ENCODE measurements around the gene WFDC2. TPM values are rescaled to one million over a fixed set of nuclear protein-coding genes. Genes with fewer than 3 reads are reported as not detected.

Gene WFDC2
- total RNA-seq, 1 donor from 2014 or later, result not detected

DNA sequence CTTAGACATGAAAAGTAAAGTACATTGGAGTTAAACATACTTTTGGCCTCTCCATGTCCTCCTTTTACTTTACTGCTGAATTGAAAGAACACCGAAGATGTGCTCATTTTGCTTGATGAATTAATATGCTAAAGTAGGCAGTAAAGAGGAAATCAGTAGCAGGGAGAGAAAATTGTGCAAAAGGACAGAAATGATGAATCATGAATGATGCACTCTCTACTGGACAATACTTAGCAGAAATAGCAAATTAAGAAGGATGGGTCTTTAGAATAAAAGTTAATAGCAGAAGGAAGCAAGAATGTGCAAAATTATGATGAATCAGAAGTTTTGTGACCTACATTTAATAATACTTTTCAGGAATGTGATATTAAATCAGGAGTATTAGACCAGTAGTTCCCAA lies 54.3 kb downstream of the WFDC2 start:
- DNase-seq (ENCODE audit: low read depth), result peak; percentile 37
- TF ChIP-seq, protein P1, sequence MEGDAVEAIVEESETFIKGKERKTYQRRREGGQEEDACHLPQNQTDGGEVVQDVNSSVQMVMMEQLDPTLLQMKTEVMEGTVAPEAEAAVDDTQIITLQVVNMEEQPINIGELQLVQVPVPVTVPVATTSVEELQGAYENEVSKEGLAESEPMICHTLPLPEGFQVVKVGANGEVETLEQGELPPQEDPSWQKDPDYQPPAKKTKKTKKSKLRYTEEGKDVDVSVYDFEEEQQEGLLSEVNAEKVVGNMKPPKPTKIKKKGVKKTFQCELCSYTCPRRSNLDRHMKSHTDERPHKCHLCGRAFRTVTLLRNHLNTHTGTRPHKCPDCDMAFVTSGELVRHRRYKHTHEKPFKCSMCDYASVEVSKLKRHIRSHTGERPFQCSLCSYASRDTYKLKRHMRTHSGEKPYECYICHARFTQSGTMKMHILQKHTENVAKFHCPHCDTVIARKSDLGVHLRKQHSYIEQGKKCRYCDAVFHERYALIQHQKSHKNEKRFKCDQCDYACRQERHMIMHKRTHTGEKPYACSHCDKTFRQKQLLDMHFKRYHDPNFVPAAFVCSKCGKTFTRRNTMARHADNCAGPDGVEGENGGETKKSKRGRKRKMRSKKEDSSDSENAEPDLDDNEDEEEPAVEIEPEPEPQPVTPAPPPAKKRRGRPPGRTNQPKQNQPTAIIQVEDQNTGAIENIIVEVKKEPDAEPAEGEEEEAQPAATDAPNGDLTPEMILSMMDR (IDR thresholded peaks at IDR 0.05; ENCODE audit: insufficient read depth, low read length, severe bottlenecking), result no peak
- Histone ChIP-seq H3K4me3 (ENCODE audit: low read depth, low read length) (no peak overlapping the region), H3K27me3 (ENCODE audit: control insufficient read depth, insufficient read depth, low read length) (peaks cover 4% of the 10 kb centered on the region), H3K36me3 (ENCODE audit: control insufficient read depth, insufficient read depth, low read length) (no peaks in the 10 kb centered on the region)
- no peak for FAIRE-seq

DNA sequence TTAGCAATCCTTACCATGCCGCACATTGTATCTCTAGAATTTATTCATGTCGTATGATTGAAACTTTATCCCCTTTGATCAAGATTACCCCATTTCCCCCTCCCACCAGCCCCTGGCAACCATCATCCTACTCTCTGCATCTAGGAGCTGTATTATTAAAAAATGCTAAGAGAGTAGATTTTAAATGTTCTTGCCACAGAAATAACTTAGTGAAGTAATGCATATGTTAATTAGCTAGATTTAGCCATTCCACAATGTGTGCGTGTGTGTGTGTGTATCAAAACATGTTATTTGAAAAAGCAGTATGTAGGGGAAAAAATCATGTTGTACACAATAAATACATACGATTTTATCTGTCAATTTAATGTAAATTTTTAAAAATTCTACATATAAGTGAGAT lies 57.7 kb downstream of the WFDC2 start:
- Histone ChIP-seq H3K27me3 (ENCODE audit: control insufficient read depth, insufficient read depth, low read length) (peaks cover 4% of the 10 kb centered on the region), H3K4me3 (ENCODE audit: low read depth, low read length) (no peak overlapping the region), H3K36me3 (ENCODE audit: control insufficient read depth, insufficient read depth, low read length) (no peaks in the 10 kb centered on the region)
- TF ChIP-seq, protein P1 (IDR thresholded peaks at IDR 0.05; ENCODE audit: insufficient read depth, low read length, severe bottlenecking), result no peak
- DNase-seq (ENCODE audit: low read depth) (no peak), FAIRE-seq (no peak)

Other genes with a start within 250 kb of the WFDC2 start
- not detected in 2 replicates for gene SEMG2, start 248.4 kb upstream of the WFDC2 start, total RNA-seq
- gene SLPI, start 215.2 kb upstream of the WFDC2 start, total RNA-seq, result 854 and 2,253 TPM in 2 replicates
- gene RBPJL, start 162.9 kb upstream of the WFDC2 start, total RNA-seq, result not detected in 2 replicates
- 0.13 and 0.26 TPM in 2 replicates for gene MATN4, start 161.5 kb upstream of the WFDC2 start, total RNA-seq
- 211 and 272 TPM in 2 replicates for gene SDC4, start 121.3 kb upstream of the WFDC2 start, total RNA-seq
- gene SYS1, start 106.6 kb upstream of the WFDC2 start, total RNA-seq, result 12.0 and 17.9 TPM in 2 replicates
- 0.13 TPM in 1 of 2 replicates, not detected in the other for gene TP53TG5, start 91.4 kb upstream of the WFDC2 start, total RNA-seq
- gene DBNDD2, start 61.5 kb upstream of the WFDC2 start, total RNA-seq, result 12.9 and 18.2 TPM in 2 replicates
- gene PIGT, start 53.6 kb upstream of the WFDC2 start, total RNA-seq, result 14.7 and 20.1 TPM in 2 replicates
- gene SPINT3, start 45.9 kb downstream of the WFDC2 start, total RNA-seq, result not detected in 2 replicates
- not detected in 2 replicates for gene WFDC6, start 69.7 kb downstream of the WFDC2 start, total RNA-seq
- gene EPPIN, start 77.6 kb downstream of the WFDC2 start, total RNA-seq, result not detected in 2 replicates
- gene WFDC8, start 109.5 kb downstream of the WFDC2 start, total RNA-seq, result not detected in 2 replicates
- not detected in 2 replicates for gene WFDC10A, start 160.0 kb downstream of the WFDC2 start, total RNA-seq
- not detected in 2 replicates for gene WFDC9, start 161.5 kb downstream of the WFDC2 start, total RNA-seq
- gene WFDC11, start 200.5 kb downstream of the WFDC2 start, total RNA-seq, result not detected in 2 replicates
- not detected in 2 replicates for gene WFDC13, start 232.3 kb downstream of the WFDC2 start, total RNA-seq
- gene WFDC10B, start 235.3 kb downstream of the WFDC2 start, total RNA-seq, result not detected in 2 replicates

All from bronchial epithelial cell (primary cell).